ENCODE results near the gene HERC2. TPM values are rescaled to one million over a fixed set of nuclear protein-coding genes. Genes with fewer than 3 reads are reported as not detected.

The HERC2 gene
- total RNA-seq, 1 donor from 2014 or later = 80.1 TPM

DNA sequence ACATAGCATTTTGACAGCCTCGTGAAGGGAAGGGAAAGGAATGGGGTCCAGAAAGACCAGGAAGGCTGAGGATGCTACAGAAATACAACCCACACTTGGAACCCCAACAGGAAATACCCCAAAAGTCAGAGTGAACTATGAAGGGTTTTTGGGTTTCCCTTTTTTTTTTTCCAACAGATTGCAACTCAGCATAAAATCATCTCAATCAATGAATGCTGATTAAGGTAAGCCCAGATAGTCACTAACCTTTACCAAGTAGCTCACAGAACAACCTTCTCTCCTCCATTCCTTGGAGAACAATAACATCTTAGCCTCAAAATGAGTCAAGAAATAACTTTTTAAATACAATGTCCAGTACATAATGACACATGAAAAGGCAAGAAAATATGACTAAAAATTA is 129.2 kb downstream of the HERC2 start:
- peaks cover 35% of the 10 kb centered on the region for H3K36me3 Mint-ChIP-seq
- peaks cover 6% of the 10 kb centered on the region for H3K4me1 Mint-ChIP-seq (ENCODE audit: unreplicated experiment)
- no peaks in the 10 kb centered on the region for H3K27me3 Mint-ChIP-seq
- no peak overlapping the region for H3K27ac Mint-ChIP-seq
- TF ChIP-seq, protein P1, sequence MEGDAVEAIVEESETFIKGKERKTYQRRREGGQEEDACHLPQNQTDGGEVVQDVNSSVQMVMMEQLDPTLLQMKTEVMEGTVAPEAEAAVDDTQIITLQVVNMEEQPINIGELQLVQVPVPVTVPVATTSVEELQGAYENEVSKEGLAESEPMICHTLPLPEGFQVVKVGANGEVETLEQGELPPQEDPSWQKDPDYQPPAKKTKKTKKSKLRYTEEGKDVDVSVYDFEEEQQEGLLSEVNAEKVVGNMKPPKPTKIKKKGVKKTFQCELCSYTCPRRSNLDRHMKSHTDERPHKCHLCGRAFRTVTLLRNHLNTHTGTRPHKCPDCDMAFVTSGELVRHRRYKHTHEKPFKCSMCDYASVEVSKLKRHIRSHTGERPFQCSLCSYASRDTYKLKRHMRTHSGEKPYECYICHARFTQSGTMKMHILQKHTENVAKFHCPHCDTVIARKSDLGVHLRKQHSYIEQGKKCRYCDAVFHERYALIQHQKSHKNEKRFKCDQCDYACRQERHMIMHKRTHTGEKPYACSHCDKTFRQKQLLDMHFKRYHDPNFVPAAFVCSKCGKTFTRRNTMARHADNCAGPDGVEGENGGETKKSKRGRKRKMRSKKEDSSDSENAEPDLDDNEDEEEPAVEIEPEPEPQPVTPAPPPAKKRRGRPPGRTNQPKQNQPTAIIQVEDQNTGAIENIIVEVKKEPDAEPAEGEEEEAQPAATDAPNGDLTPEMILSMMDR (conservative IDR thresholded peaks at IDR 0.05) = no peak
- no peaks in the 10 kb centered on the region for H3K9me3 Mint-ChIP-seq
- no peak for DNase-seq (ENCODE audit: extremely low spot score, unreplicated experiment)
- H3K4me3 Mint-ChIP-seq = no peak overlapping the region

DNA sequence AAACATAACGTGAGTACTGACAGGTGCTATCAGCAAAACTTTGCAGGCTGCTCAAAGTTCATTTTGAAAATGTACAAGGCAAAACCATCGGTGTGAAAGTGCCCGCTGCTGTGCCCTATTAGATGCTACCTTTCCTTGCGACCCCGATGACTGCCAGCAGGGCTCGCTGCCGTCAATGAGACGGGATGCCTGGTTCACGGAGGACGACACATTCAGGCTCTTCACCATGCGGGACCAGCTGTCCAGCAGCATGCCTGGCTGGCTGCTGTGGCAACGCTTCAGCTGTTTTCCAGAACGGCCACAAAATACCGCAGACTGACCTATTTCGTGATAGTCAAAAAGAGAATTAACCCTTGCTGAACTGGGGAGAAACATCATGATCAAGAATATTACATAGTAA is 130.1 kb downstream of the HERC2 start:
- H3K4me3 Mint-ChIP-seq = no peak overlapping the region
- TF ChIP-seq, protein P1 (conservative IDR thresholded peaks at IDR 0.05) = peak; percentile 73
- no peaks in the 10 kb centered on the region for H3K9me3 Mint-ChIP-seq
- peaks cover 38% of the 10 kb centered on the region for H3K36me3 Mint-ChIP-seq
- no peak for DNase-seq (ENCODE audit: extremely low spot score, unreplicated experiment)
- H3K27me3 Mint-ChIP-seq = no peaks in the 10 kb centered on the region
- H3K27ac Mint-ChIP-seq = no peak overlapping the region
- peaks cover 6% of the 10 kb centered on the region for H3K4me1 Mint-ChIP-seq (ENCODE audit: unreplicated experiment)

DNA sequence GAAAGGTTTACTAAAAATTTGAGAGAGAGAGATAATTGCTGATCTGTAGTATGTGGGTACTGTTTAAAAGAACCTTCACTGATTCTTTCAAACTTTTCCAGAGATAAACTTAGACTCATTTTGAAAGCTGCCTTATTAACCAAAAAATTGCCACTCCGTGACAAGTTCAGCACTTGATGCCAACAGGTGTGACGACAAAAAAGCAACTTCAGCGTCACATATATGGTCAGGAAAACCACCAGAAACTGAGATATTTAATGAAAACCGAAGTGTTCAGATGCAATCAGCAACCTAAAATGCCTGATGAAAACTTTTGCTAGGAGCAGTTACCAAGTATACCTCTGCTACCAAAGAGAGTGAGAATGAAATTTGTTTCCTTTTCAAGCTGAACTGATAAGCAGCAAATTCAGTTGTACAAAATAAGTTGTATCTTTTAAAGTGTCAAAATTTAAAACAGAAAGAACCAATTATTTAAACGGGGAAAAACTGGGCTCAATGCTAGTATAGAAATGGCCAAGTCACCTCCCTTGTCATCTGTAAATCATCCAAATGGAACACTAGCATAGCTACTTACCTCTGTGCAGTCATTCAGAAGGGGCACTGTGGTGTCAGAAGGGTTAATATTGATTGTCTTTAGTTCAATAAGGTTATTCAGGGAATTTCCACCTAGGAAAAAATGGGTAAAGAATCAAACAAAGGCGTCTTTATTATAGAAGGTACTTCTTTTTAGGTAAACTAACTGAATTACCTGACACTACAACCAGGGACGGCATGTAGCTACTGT is 131.4 kb downstream of the HERC2 start:
- Mint-ChIP-seq H3K36me3 (peaks cover 30% of the 10 kb centered on the region), H3K27ac (no peak overlapping the region)
- TF ChIP-seq, protein P1 (conservative IDR thresholded peaks at IDR 0.05) = no peak

DNA sequence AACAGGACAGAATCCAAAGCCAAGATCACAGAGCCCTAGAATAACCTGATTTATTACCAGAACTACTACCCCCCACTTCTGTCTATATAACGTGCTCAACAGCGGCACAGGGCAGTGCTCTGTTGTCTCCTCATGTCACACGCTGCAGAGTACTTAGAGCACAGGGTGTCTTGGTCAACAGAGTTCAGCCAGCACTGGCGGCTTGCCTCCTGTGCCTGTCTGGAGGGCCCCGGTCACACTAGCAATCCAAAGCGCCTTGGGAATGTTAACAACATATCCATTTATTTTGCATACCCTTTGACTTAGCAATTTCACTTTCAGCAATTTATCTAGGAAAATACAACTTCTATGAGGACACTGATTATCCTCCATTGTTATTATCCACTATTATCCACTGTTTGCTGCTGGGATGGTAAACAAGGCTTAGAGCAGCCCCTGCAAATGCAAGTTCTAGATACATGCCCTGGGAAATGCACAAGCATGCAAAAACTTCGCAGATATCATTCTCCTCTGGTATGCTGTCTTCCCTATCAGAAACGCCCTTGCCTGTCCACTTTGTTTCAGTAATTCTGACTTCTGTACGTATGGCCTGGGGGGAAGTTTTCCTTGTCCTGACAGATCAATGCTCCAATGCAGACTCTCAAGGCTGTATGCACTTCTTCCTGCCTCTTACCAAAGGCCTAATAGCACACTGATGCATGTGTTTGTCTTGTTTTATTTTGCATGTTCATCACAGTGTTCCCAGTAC is 136.7 kb downstream of the HERC2 start:
- Mint-ChIP-seq H3K4me3 (no peak overlapping the region), H3K4me1 (ENCODE audit: unreplicated experiment) (no peaks in the 10 kb centered on the region), H3K27ac (no peak overlapping the region), H3K9me3 (no peaks in the 10 kb centered on the region), H3K27me3 (no peaks in the 10 kb centered on the region), H3K36me3 (peaks cover 16% of the 10 kb centered on the region)
- TF ChIP-seq, protein P1 (conservative IDR thresholded peaks at IDR 0.05) = no peak
- no peak for DNase-seq (ENCODE audit: extremely low spot score, unreplicated experiment)

More for the DNA sequence above, 131.4 kb downstream of the HERC2 start:
- no peak for DNase-seq (ENCODE audit: extremely low spot score, unreplicated experiment)
- Mint-ChIP-seq H3K9me3 (no peaks in the 10 kb centered on the region), H3K27me3 (no peaks in the 10 kb centered on the region), H3K4me3 (no peak overlapping the region), H3K4me1 (ENCODE audit: unreplicated experiment) (peaks cover 6% of the 10 kb centered on the region)

DNA sequence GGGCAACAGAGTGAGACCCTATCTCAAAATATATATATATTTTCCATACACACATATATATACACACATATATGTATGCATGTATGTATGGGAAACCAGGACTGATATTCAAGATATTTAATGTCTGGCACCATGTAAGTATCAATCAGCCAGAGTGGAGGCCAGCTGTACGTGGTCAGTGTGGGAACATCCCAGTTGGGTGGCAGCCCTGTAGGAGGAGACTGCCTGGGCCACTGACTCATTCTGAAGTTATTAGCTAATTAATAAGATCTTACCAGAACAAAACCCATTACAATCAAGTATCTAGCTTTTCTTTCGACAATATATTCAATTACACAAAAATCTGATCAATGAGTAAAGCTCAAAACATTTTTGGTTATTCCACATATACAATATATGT is 137.8 kb downstream of the HERC2 start:
- Mint-ChIP-seq H3K4me1 (ENCODE audit: unreplicated experiment) (no peaks in the 10 kb centered on the region), H3K27me3 (no peaks in the 10 kb centered on the region), H3K27ac (no peak overlapping the region), H3K9me3 (no peaks in the 10 kb centered on the region), H3K4me3 (no peak overlapping the region), H3K36me3 (peaks cover 22% of the 10 kb centered on the region)
- TF ChIP-seq, protein P1 (conservative IDR thresholded peaks at IDR 0.05) = no peak
- DNase-seq (ENCODE audit: extremely low spot score, unreplicated experiment) = no peak
